OCI-LY3 (cell line): ENCODE results near the gene MET.
A peak's percentile ranks its signal among the peaks of the same experiment; 100 is the strongest.

Source experiments
- H2AFZ ChIP-seq: fragments of 200-600, 300-600 bp; shearing (Covaris generic); 2 replicates; pipeline ENCODE4 v1.6.0; 2014; ENCODE audit warnings: antibody characterized with exemption, low read depth, low read length
- H3K27ac ChIP-seq: fragments of 200-600, 300-600 bp; sonication (generic); 2 replicates; pipeline ENCODE4 v1.5.1; 2014; ENCODE audit warnings: mild to moderate bottlenecking, low read length, moderate library complexity, mixed read lengths
- H3K27me3 ChIP-seq: fragments of 200-600, 300-600 bp; sonication (generic); 2 replicates; pipeline ENCODE4 v1.6.1; 2014; ENCODE audit warnings: low read depth, low read length, mixed read lengths
- H3K36me3 ChIP-seq: fragments of 200-600, 300-600 bp; sonication (generic); replicated peaks from 2 replicates; pipeline ENCODE3; 2014; ENCODE audit warnings: low read depth, low read length, mixed read lengths
- H3K4me1 ChIP-seq: fragments of 300-600, 200-600 bp; sonication (generic); 2 replicates; pipeline ENCODE4 v1.6.1; 2014; ENCODE audit warnings: low read length, mixed read lengths
- H3K4me2 ChIP-seq: fragments of 200-600, 300-600 bp; sonication (generic); 2 replicates; pipeline ENCODE4 v1.6.1; 2014; ENCODE audit warnings: low read length, mixed read lengths
- H3K4me3 ChIP-seq: fragments of 300-600, 200-600 bp; sonication (generic); 2 replicates; pipeline ENCODE4 v1.5.1; 2014; ENCODE audit warnings: antibody characterized with exemption, mild to moderate bottlenecking, low read length, moderate library complexity
- H3K79me2 ChIP-seq: fragments of 300-600, 200-600 bp; shearing (Covaris generic); 2 replicates; pipeline ENCODE4 v1.6.1; 2014; ENCODE audit warnings: mild to moderate bottlenecking, low read length, mixed read lengths
- H3K9ac ChIP-seq: fragments of 300-600, 200-600 bp; shearing (Covaris generic); 2 replicates; pipeline ENCODE4 v1.6.0; 2014; ENCODE audit warnings: mild to moderate bottlenecking, low read length, moderate library complexity
- H3K9me3 ChIP-seq: fragments of 200-600, 300-600 bp; shearing (Covaris generic); 2 replicates; pipeline ENCODE4 v1.6.1; 2014; ENCODE audit warnings: low read length, mixed read lengths; ENCODE audit not compliant: insufficient read depth
- H4K20me1 ChIP-seq: fragments of 200-600, 300-600 bp; sonication (generic); 2 replicates; pipeline ENCODE4 v1.6.1; 2016; ENCODE audit warnings: low read length, mixed read lengths; ENCODE audit not compliant: insufficient read depth
- EZH2phosphoT487 ChIP-seq: fragments of 200-600 bp; shearing (Covaris generic); IDR thresholded peaks from 2 replicates; pipeline ENCODE4 v1.6.1; 2018; ENCODE audit warnings: antibody characterized with exemption, mixed run types, low read depth
- TF ChIP-seq, protein P1 (sequence below): fragments of 200-600, 300-600 bp; sonication (generic); IDR thresholded peaks from 2 replicates; pipeline ENCODE4 v1.5.1; 2014; ENCODE audit warnings: antibody characterized with exemption, low read length, low read depth

MET gene

DNA sequence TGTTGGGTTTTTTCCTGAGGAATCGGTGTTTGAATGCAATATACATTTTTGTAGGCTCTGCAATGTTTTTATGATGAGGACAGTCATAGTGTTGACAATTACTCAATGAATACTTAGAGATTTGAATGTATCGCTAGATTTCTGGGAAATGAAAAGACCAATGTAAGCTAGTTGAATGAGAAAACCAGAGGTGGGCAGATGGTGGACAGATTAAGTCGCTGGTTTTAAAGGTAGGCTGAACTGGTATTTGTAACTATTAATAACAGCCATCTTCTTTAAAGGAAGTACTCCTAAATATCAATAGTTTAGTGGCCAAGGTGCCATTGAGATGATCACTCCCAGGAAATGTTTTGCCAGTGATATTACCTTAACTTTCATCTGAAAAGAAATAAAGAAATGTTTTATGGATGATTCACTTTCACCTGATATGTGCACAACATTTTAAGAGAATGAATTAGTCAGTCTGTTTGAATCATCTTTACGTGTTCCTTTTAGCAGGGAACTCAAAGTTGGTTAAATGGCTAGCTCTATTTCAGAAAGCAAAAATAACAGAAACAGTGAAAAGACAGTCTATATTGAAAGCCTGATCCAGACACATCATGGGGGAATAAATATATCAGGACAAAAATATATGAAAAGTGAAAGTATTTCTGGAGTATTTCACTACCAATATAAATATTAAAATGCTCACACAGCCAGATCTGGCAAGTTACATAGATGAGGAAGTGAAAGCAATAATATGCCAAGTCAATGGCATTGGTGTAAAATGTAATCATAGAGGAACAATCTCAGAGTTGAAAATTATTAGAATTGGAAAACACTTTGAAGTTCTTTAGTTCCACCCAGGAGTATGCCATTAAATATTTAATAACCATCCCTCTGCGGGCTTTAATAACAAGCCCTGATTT lies 20.7 kb downstream of the MET start:
- Histone ChIP-seq H3K27ac (peak overlapping the region; percentile 50), H3K4me1 (peaks cover 48% of the 10 kb centered on the region), H3K9ac (peak overlapping the region; percentile 26; the same call in 1 of the 2 replicates), H3K79me2 (peaks cover 45% of the 10 kb centered on the region), H3K4me2 (peak overlapping the region; percentile 85), H3K4me3 (peak overlapping the region; percentile 66), H2AFZ (no peak overlapping the region), H3K36me3 (peaks cover 22% of the 10 kb centered on the region), H3K9me3 (no peaks in the 10 kb centered on the region), H4K20me1 (peaks cover 10% of the 10 kb centered on the region; the same call in 1 of the 2 replicates), H3K27me3 (no peaks in the 10 kb centered on the region)
- TF ChIP-seq, protein P1, sequence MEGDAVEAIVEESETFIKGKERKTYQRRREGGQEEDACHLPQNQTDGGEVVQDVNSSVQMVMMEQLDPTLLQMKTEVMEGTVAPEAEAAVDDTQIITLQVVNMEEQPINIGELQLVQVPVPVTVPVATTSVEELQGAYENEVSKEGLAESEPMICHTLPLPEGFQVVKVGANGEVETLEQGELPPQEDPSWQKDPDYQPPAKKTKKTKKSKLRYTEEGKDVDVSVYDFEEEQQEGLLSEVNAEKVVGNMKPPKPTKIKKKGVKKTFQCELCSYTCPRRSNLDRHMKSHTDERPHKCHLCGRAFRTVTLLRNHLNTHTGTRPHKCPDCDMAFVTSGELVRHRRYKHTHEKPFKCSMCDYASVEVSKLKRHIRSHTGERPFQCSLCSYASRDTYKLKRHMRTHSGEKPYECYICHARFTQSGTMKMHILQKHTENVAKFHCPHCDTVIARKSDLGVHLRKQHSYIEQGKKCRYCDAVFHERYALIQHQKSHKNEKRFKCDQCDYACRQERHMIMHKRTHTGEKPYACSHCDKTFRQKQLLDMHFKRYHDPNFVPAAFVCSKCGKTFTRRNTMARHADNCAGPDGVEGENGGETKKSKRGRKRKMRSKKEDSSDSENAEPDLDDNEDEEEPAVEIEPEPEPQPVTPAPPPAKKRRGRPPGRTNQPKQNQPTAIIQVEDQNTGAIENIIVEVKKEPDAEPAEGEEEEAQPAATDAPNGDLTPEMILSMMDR: no peak
- no peak for TF ChIP-seq EZH2phosphoT487

DNA sequence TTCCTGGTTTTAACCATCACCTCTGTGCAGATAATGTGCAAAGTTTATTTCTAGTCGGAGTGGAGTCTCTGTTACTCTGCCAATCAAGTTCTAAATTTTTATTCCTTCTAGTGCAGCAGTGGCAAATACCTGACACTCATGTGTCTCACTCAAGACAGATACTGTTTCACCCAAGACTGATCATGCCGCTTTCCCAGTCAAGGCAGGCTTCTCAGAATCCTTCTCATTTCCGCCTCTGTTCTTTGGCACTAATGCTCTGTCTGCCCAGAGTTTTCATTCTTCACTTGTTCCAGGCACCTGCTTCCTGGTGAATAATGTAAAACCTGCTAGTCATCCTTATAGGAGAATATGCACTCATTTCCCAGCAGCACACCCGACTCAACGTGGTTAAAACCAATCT lies 24.7 kb downstream of the MET start:
- Histone ChIP-seq H3K9ac (no peak overlapping the region), H3K4me2 (no peak overlapping the region), H3K4me3 (no peak overlapping the region), H3K9me3 (no peaks in the 10 kb centered on the region), H2AFZ (no peak overlapping the region), H3K27me3 (no peaks in the 10 kb centered on the region), H3K4me1 (peaks cover 20% of the 10 kb centered on the region), H3K36me3 (peaks cover 36% of the 10 kb centered on the region), H3K79me2 (peaks cover 23% of the 10 kb centered on the region), H3K27ac (no peak overlapping the region), H4K20me1 (no peaks in the 10 kb centered on the region)
- TF ChIP-seq, protein P1: no peak
- TF ChIP-seq EZH2phosphoT487: no peak

DNA sequence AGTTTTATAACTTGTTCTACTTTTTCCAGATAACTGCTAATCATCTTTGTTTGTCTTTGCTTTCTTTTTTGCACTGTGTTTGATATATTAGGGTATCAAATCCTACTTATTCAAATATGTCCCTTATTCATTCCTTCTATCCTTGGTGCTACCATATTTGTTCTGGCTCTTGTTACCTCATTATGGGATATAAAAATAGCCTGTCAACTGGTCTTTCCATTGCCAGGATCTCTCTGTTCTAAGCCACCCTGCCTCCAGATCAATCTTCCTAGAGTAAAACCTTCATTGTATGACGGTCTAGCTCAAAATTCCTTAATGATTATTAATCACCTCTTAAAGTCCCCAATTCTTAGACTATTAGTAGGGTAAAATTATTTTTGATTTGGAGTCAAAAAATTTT lies 25.2 kb downstream of the MET start:
- Histone ChIP-seq H3K79me2 (peaks cover 23% of the 10 kb centered on the region), H3K4me2 (no peak overlapping the region), H4K20me1 (no peaks in the 10 kb centered on the region), H3K9me3 (no peaks in the 10 kb centered on the region), H3K4me1 (peaks cover 16% of the 10 kb centered on the region), H3K9ac (no peak overlapping the region), H3K36me3 (peaks cover 38% of the 10 kb centered on the region), H3K4me3 (no peak overlapping the region), H2AFZ (no peak overlapping the region), H3K27me3 (no peaks in the 10 kb centered on the region), H3K27ac (no peak overlapping the region)
- TF ChIP-seq, protein P1: no peak
- TF ChIP-seq EZH2phosphoT487: no peak

DNA sequence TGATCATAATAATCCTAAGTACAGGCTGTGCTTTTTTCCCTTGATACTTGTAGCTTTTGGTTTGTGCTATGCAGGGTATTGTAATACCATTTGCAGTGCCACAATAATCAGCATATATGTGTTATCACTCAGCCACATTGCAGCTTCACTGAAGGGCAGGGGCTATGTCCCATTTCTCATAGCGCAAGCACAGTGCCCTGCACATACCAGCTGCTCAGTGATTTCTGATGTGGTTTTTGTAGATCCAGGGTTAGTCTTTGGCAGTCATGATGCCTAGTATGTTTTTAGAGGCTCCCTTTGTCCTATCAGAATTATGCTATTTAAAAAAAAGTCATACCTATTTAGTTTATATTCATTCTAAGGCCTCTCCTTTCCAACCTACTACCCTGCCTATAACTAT lies 25.8 kb downstream of the MET start:
- H3K36me3 ChIP-seq: peaks cover 44% of the 10 kb centered on the region

More for the DNA sequence above, 25.8 kb downstream of the MET start:
- Histone ChIP-seq H3K79me2 (peaks cover 20% of the 10 kb centered on the region), H3K4me1 (peaks cover 15% of the 10 kb centered on the region), H3K9me3 (no peaks in the 10 kb centered on the region), H3K27ac (no peak overlapping the region), H3K4me2 (no peak overlapping the region), H3K9ac (no peak overlapping the region), H4K20me1 (no peaks in the 10 kb centered on the region), H3K27me3 (no peaks in the 10 kb centered on the region), H2AFZ (no peak overlapping the region), H3K4me3 (no peak overlapping the region)
- no peak for TF ChIP-seq EZH2phosphoT487
